ENCODE results near the gene MCCC2. TPM values are rescaled to one million over a fixed set of nuclear protein-coding genes. Genes with fewer than 3 reads are reported as not detected.
"Not testable (repeated sequence)": the region's sequence is repeated elsewhere in the genome, so short reads cannot be mapped to it uniquely, and the experiment has no call there.

MCCC2 gene
- total and polyA plus RNA-seq, 2 of the 4 experiments (the other 2 are of a cell fraction): 18.0 to 22.0 TPM

GRCh38 chr5:71664615-71665014, 77.5 kb downstream of the MCCC2 start:
- dilution Hi-C loops (cut with HindIII; ENCODE audit: low sequenced_read_pairs, unreplicated experiment); POLR2A ChIA-PET (ENCODE audit: unreplicated experiment); H3K4me3 ChIP-seq (ENCODE audit: insufficient read depth, low read depth, low read length); H4K5ac ChIP-seq (ENCODE audit: low read depth, low read length); H3K9me1 ChIP-seq (ENCODE audit: insufficient read depth, low read length); H3K4me2 ChIP-seq (ENCODE audit: low read depth, low read length); H3K27ac ChIP-seq (ENCODE audit: insufficient read depth, low read length); H3K27me3 ChIP-seq (ENCODE audit: control insufficient read depth, insufficient read depth, low read length); H3K23ac ChIP-seq (ENCODE audit: low read depth, low read length); H2BK5ac ChIP-seq (ENCODE audit: low read depth, low read length, poor library complexity, severe bottlenecking); H3K4ac ChIP-seq (ENCODE audit: low read depth, low read length); H3K4me1 ChIP-seq (ENCODE audit: control insufficient read depth, insufficient read depth, low read length); H4K8ac ChIP-seq (ENCODE audit: low read depth in 2 of 2, low read length in 2 of 2); H4K20me1 ChIP-seq (ENCODE audit: insufficient read depth, low read length); DNase-seq; H3K9me3 ChIP-seq (ENCODE audit: control insufficient read depth, insufficient read depth, low read length); H2AFZ ChIP-seq (replicated peaks; ENCODE audit: low read length, poor library complexity); H3K14ac ChIP-seq (replicated peaks; ENCODE audit: low read depth, low read length); H2BK20ac ChIP-seq (ENCODE audit: low read depth, low read length); H2BK15ac ChIP-seq (ENCODE audit: low read depth, low read length); intact Hi-C loops (cut with micrococcal nuclease); H4K91ac ChIP-seq (ENCODE audit: insufficient read depth, low read depth, low read length); BruUV-seq (replicated peaks); H3K9ac ChIP-seq (ENCODE audit: low read depth, low read length); H2AK5ac ChIP-seq (ENCODE audit: low read depth, low read length); CTCF ChIA-PET; H3K79me1 ChIP-seq (ENCODE audit: low read depth in 1 of 2, low read length in 2 of 2); H2AK9ac ChIP-seq (replicated peaks; ENCODE audit: low read depth, low read length, poor library complexity); H2BK120ac ChIP-seq (ENCODE audit: low read depth, low read length); H3K18ac ChIP-seq (ENCODE audit: low read depth, low read length); ATAC-seq (ENCODE audit: low read depth); H3K36me3 ChIP-seq (ENCODE audit: control insufficient read depth, insufficient read depth, low read length); H3K56ac ChIP-seq (ENCODE audit: extremely low read depth, insufficient read depth, low read length): not testable (repeated sequence)
- no CpG with 5 or more reads among the region's 3 CpGs for WGBS, 2 experiments (ENCODE audit: extremely low coverage in 2 of 2, insufficient read length in 1 of 2)
- in situ Hi-C loops (cut with MboI; ENCODE audit: low sequenced_read_pairs): loop anchor here (25.0 kb wide), 1 partner anchor 98 kb away; no protein-coding TSS in a partner anchor

All from IMR-90 (cell line).